HUDEP-2 (cell line): ENCODE data around the gene CDH18.

ENCODE experiments used
- DNase-seq, 76 experiments: peaks; one replicate each; lab custom pipeline; 2025; ENCODE audit not compliant: unreplicated experiment in 76 of 76; lab: John Stamatoyannopoulos, UW

The CDH18 gene

GRCh38 chr5:19492861-19493260, 495.1 kb downstream of the CDH18 start:
- no peak for DNase-seq

- DNase-seq = no peak
Observed at GRCh38 chr5:19488786-19489185, 499.2 kb downstream of the CDH18 start.

DNA sequence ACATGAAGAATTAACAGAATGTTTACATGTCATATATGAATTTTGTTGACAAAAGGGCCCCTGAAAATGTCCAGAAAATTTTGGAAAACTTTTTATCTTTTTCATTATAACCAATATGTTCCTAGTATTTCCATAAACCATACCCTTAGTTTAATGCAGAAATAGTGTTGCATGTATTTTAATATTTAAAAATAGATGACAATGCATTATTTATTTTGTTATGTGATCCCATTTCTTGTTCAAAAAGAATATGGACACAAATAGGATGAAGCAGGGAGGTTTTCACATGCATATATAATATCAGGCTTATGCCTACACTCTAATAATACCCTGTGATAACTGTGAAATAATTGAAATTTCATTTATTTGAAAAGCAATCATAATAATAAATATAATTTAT, 500.5 kb downstream of the CDH18 start:
- DNase-seq = no peak

DNA sequence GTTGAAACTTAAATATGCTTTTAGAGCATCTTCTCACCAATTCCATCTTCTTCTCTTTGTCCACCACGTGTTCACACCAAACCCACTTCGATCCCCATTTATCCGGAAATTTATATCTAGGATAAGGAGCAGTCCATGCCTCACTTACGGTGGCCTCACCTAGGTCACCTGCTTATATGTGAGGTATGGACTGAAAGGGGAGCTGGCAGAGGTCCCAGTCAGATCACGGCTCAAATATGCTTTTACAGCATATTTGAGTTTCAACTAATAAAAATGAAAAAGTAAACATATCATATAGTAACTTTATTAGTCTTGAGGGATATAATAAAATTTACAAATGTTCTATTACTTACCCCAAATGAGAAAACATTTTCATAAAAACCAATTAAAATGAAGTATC, 508.4 kb downstream of the CDH18 start:
- no peak for DNase-seq

- no peak for DNase-seq
Observed at GRCh38 chr5:19462019-19462418, 526.0 kb downstream of the CDH18 start.

- DNase-seq = no peak
Observed at GRCh38 chr5:19424506-19424905, 563.5 kb downstream of the CDH18 start.
